Cardiac fibroblast (primary cell): ENCODE data around the gene PARD3B.

Experiments used
- DNase-seq, 2 donors: peaks; one replicate each; pipeline versions ENCODE4 v3.0.0 to v3.0.0-alpha.2; 2010; ENCODE audit warnings: low read depth in 2 of 2
- H3K4me3 ChIP-seq, 2 donors: replicated peaks in 1 of 2; 1 replicate in 1 of 2; 2 replicates in 1 of 2; pipeline ENCODE4 v1.5.1; 2011; ENCODE audit warnings: low read depth in 2 of 2, low read length in 2 of 2, mild to moderate bottlenecking in 2 of 2, moderate library complexity in 1 of 2
- TF ChIP-seq, protein P1 (sequence below): IDR thresholded peaks from one replicate; pipeline ENCODE4 v1.5.1; 2011; ENCODE audit warnings: low read depth, mild to moderate bottlenecking, low read length, inconsistent platforms

Gene PARD3B

DNA sequence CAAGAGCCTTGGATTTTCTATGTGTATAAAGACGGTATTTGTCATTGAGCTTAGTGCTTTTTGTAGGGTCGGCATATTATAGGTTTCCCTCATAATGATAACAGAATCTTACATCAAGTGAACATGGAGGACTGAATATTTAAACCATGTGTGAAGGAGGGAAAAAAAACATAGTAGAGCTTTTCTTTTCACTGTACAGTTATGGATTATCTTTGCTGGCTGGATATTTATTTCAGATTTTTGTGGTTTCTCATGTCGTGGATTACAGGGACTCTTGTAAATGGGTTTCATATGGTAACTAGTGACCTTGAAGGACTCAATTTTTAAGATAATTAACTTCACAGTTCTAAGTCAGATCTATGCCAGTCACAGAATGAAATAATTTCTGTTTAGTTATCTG, 806.8 kb downstream of the PARD3B start:
- TF ChIP-seq, protein P1, sequence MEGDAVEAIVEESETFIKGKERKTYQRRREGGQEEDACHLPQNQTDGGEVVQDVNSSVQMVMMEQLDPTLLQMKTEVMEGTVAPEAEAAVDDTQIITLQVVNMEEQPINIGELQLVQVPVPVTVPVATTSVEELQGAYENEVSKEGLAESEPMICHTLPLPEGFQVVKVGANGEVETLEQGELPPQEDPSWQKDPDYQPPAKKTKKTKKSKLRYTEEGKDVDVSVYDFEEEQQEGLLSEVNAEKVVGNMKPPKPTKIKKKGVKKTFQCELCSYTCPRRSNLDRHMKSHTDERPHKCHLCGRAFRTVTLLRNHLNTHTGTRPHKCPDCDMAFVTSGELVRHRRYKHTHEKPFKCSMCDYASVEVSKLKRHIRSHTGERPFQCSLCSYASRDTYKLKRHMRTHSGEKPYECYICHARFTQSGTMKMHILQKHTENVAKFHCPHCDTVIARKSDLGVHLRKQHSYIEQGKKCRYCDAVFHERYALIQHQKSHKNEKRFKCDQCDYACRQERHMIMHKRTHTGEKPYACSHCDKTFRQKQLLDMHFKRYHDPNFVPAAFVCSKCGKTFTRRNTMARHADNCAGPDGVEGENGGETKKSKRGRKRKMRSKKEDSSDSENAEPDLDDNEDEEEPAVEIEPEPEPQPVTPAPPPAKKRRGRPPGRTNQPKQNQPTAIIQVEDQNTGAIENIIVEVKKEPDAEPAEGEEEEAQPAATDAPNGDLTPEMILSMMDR, result no peak

GRCh38 chr2:205352593-205352992, 807.3 kb downstream of the PARD3B start:
- H3K4me3 ChIP-seq, result no peak overlapping the region
- TF ChIP-seq, protein P1, result no peak
- peak; percentile 21 to 81 for DNase-seq

More for the DNA sequence above, 806.8 kb downstream of the PARD3B start:
- no peak overlapping the region for H3K4me3 ChIP-seq
- DNase-seq, result no peak

DNA sequence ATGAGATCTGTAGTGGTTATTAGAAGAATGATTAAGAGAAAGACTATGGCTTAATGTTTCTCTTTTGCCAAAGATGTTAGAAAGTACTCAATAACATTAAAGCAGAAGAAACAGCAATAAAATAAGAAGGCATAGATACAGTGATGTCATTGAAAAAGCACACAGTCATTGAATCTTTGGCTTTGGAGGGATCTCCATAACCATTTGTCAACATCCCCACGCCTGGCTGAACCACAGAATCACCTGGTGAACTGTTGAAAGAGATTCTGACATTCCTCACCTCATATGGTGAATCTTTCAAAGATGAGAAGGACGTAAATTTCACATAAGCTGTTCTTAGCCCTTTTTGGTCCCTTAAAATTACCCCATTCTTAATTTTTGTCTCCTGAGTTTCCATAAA, 812.5 kb downstream of the PARD3B start:
- no peak overlapping the region for H3K4me3 ChIP-seq
- TF ChIP-seq, protein P1, result no peak
- no peak for DNase-seq

DNA sequence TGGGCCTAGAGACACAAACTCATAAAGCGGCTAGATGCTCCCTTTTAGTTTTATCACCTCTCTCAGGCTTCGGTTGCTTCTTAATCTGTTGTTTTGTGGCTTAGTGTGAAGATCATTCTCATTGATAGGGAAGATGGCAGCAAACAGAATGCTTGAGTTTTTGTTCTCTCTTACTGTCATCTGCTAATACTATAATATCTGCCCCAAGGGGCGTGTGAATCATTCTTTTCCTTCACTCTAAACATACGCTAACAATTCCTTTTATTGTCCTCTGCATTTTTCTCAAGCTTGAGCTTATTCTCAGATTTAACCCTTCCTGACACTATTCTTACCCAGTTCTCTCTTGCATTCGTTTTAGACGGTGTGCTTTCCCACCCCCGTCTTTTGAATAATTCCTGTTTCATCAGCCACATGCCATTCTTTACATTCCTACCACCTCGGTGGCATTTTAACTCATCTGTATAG, 813.1 kb downstream of the PARD3B start:
- TF ChIP-seq, protein P1, result no peak
- H3K4me3 ChIP-seq, result no peak overlapping the region
- peak; percentile 13 to 53 for DNase-seq

DNA sequence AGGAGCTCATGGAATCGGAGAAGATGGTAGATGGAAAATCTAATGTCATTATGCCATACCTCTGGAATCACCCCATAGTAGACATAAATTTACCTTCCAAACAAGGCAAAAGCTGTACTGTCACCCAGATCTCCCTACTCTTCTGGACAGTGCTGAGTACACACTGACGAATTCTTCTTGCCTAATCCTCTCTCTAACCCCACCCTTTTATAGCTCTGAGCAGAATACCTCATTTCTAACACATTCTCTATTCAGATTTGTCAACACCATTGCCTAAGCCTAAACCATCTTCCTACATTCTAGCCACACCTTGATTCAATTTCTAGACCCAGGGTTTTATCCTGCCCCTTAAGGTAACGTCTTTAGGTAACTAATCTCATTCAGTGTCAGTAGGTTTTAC, 816.0 kb downstream of the PARD3B start:
- TF ChIP-seq, protein P1, result no peak
- DNase-seq, result peak in 1 of 2 donors; percentile 53
- no peak overlapping the region for H3K4me3 ChIP-seq

DNA sequence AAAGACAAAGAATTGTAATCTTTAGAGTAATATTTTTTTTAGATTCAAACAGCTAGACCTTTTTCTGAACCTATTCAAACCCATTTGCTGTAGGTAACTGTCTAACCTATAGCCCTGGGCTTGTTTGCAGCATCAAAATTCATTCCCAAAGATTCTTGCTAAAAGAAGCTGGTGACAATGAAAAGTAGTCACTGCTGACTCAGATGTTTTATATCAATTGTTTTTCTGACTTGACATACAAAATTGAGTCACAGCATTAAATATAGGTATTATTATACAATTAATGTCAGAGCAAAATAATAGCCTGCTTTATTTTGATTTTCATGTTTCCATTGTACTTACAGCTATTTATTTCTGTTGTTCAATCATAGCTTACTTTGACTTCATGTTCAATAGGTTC, 816.7 kb downstream of the PARD3B start:
- TF ChIP-seq, protein P1, result no peak
- DNase-seq, result no peak
- H3K4me3 ChIP-seq, result no peak overlapping the region

DNA sequence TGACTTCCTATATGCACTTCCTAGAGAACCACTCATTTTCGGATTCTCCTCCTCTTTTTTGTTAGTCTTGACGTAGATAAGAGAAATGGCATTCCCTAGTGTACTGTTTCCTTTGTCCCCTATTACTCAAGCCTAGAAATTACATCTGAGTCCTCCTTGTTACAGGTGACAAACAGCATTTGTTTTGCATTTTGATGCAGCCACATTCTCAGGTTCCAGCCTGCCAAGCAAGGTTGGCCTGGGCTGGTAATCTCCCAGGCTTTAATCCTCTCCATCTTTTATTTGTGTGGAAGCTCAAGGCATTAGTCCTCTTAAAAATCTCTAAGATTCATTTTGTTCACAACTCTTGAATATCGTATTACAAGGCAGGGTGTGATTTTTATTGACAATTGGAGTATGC, 819.0 kb downstream of the PARD3B start:
- DNase-seq, result no peak
- no peak overlapping the region for H3K4me3 ChIP-seq
- TF ChIP-seq, protein P1, result no peak
